GM12878 (cell line): ENCODE data around the gene TOR1A. TPM values are rescaled to one million over a fixed set of nuclear protein-coding genes. Genes with fewer than 3 reads are reported as not detected.
A peak's percentile ranks its signal among the peaks of the same experiment; 100 is the strongest.

Experiments used
- ATAC-seq: fragments of 200-7000 bp; cut with Tn5 transposase; 3 replicates; pipeline ENCODE4 v1.9.1; 2020; ENCODE audit warnings: mild to moderate bottlenecking, moderate library complexity
- BruUV-seq: library from RNA; stranded (reverse); fragments of 400-500 nt; replicated peaks from 2 replicates; lab custom pipeline; 2021; lab: Mats Ljungman, UMichigan
- CTCF ChIA-PET: fragments of 300-600 bp; sonication (Branson Sonifier 250); formaldehyde crosslinking; extraction: SDS; loops from one replicate; lab custom pipeline; 2021; ENCODE audit warnings: inconsistent platforms; lab: Yijun Ruan, JAX
- POLR2A ChIA-PET: fragments of 350-600 bp; formaldehyde crosslinking; extraction: SDS; loops from one replicate; lab custom pipeline; 2021; ENCODE audit warnings: inconsistent platforms; lab: Charles Lee
- RAD21 ChIA-PET: fragments of 300-600 bp; sonication (Branson Sonifier 250); formaldehyde crosslinking; loops from one replicate; lab custom pipeline; 2023; ENCODE audit warnings: antibody characterized with exemption; ENCODE audit not compliant: unreplicated experiment; lab: Charles Lee
- SMC1A ChIA-PET: fragments of 300-600 bp; sonication (Branson Sonifier 250); formaldehyde crosslinking; loops from one replicate; lab custom pipeline; 2023; ENCODE audit not compliant: unreplicated experiment, uncharacterized antibody; lab: Charles Lee
- DNase-seq: peaks from one replicate; pipeline ENCODE4 v3.0.0-alpha.2; 2011; ENCODE audit warnings: low read depth, low spot score
- FAIRE-seq: peaks from 3 replicates; lab custom pipeline; 2011; peaks lifted over from hg19 to GRCh38; lab: Jason Lieb, UNC
- H2AFZ ChIP-seq: 2 replicates; pipeline ENCODE4 v1.6.0; 2011; ENCODE audit warnings: low read depth, low read length, control low read depth; ENCODE audit not compliant: control insufficient read depth
- H3K27ac ChIP-seq: 2 replicates; pipeline ENCODE4 v1.5.1; 2011; ENCODE audit warnings: control low read depth; ENCODE audit not compliant: control insufficient read depth, insufficient read depth
- H3K27me3 ChIP-seq, 2 experiments: replicated peaks in 1 of 2; 2 replicates each; pipeline versions ENCODE4 v1.6.0 to v1.6.1; 2011; ENCODE audit warnings: low read length in 1 of 2; ENCODE audit not compliant: control insufficient read depth in 2 of 2, insufficient read depth in 2 of 2
- H3K36me3 ChIP-seq, 2 experiments: 2 replicates each; pipeline ENCODE4 v1.5.1; 2011; ENCODE audit warnings: low read length in 1 of 2; ENCODE audit not compliant: control insufficient read depth in 2 of 2, insufficient read depth in 2 of 2
- H3K4me1 ChIP-seq: 2 replicates; pipeline ENCODE4 v1.6.1; 2011; ENCODE audit warnings: mild to moderate bottlenecking, low read length, moderate library complexity, mixed read lengths; ENCODE audit not compliant: control insufficient read depth, insufficient read depth
- H3K4me2 ChIP-seq: 2 replicates; pipeline ENCODE4 v1.6.0; 2011; ENCODE audit warnings: control low read depth; ENCODE audit not compliant: control insufficient read depth, insufficient read depth
- H3K4me3 ChIP-seq: fragments of 200-600 bp; sonication (generic); 2 replicates; pipeline ENCODE4 v1.5.1; 2016
- H3K79me2 ChIP-seq: 2 replicates; pipeline ENCODE4 v1.6.0; 2011; ENCODE audit warnings: low read length; ENCODE audit not compliant: control insufficient read depth, insufficient read depth
- H3K9ac ChIP-seq: 2 replicates; pipeline ENCODE4 v1.8.0; 2011; ENCODE audit warnings: low read length, control low read depth, mixed read lengths; ENCODE audit not compliant: control insufficient read depth, insufficient read depth
- H3K9me3 ChIP-seq: replicated peaks from 3 replicates; pipeline ENCODE4 v1.5.1; 2011; ENCODE audit warnings: mild to moderate bottlenecking, low read length; ENCODE audit not compliant: control insufficient read depth, insufficient read depth
- H4K20me1 ChIP-seq: 2 replicates; pipeline ENCODE4 v1.6.0; 2011; ENCODE audit not compliant: control insufficient read depth, insufficient read depth
- CTCF ChIP-seq, 3 experiments: IDR thresholded peaks in 2 of 3; conservative IDR thresholded peaks in 1 of 3; 2 replicates each; pipeline ENCODE4 v1.5.1; 2011; ENCODE audit warnings: low read depth in 3 of 3, low read length in 3 of 3, mild to moderate bottlenecking in 3 of 3, control low read depth in 2 of 3, moderate library complexity in 2 of 3, inconsistent platforms in 1 of 3, mixed read lengths in 1 of 3; ENCODE audit not compliant: control insufficient read depth in 2 of 3, insufficient read depth in 1 of 3; ENCODE audit errors: extremely low read depth in 1 of 3
- MEF2B ChIP-seq: fragments of 450-650 bp; IDR thresholded peaks from 2 replicates; pipeline ENCODE4 v1.6.1; 2018; ENCODE audit warnings: mild to moderate bottlenecking, moderate library complexity; ENCODE audit not compliant: partially characterized antibody, poor library complexity, severe bottlenecking
- RAD21 ChIP-seq: IDR thresholded peaks from 2 replicates; pipeline ENCODE4 v1.6.1; 2011; ENCODE audit warnings: mild to moderate bottlenecking, low read depth, low read length, moderate library complexity; ENCODE audit not compliant: insufficient read depth
- SMC3 ChIP-seq: IDR thresholded peaks from 2 replicates; pipeline ENCODE4 v1.6.1; 2011; ENCODE audit warnings: low read length, improper control_type of control experiment, borderline replicate concordance
- SRF ChIP-seq, 2 experiments: IDR thresholded peaks; 2 replicates each; pipeline ENCODE4 v1.6.1; 2011; ENCODE audit warnings: low read depth in 2 of 2, low read length in 2 of 2, mild to moderate bottlenecking in 1 of 2, moderate library complexity in 1 of 2
- SUZ12 ChIP-seq: fragments of 200-600 bp; sonication (generic); IDR thresholded peaks from one replicate; pipeline ENCODE4 v1.6.1; 2018; ENCODE audit warnings: antibody characterized with exemption, mild to moderate bottlenecking; ENCODE audit not compliant: unreplicated experiment
- YY1 ChIP-seq: IDR thresholded peaks from 2 replicates; pipeline ENCODE4 v1.6.1; 2011; ENCODE audit warnings: low read depth, mild to moderate bottlenecking, low read length
- ZNF217 ChIP-seq: fragments of 450-650 bp; IDR thresholded peaks from 2 replicates; pipeline ENCODE4 v1.6.1; 2017; ENCODE audit warnings: antibody characterized with exemption, mild to moderate bottlenecking
- WGBS: methylation state at CpG from one replicate; pipeline ENCODE4 v1.1.6; 2016; ENCODE audit warnings: low lambda C conversion rate; ENCODE audit not compliant: insufficient replicate concordance, insufficient coverage; ENCODE audit errors: missing lambda C conversion rate; 5-methylcytosine and 5-hydroxymethylcytosine counted together
- in situ Hi-C: fragments of 300-500 bp; cut with MboI; formaldehyde crosslinking; loops from 9 replicates; pipeline ENCODE4 v1.14.3; 2018; ENCODE audit warnings: mixed read lengths
- intact Hi-C: fragments of 100-400 bp; cut with micrococcal nuclease; formaldehyde crosslinking; loops from one replicate; pipeline ENCODE4 v1.14.2; 2022; ENCODE audit not compliant: unreplicated experiment
- polyA plus RNA-seq, 11 experiments: library from polyadenylated mRNA; depleted of rRNA in 4 of 11; unstranded in 6 of 11; stranded (reverse) in 5 of 11; fragments of >200 nt; fragmentation: Nextera tagmentation in 4 of 11; fragmentation: Illumina TruSeq in 1 of 11; extraction: Ambion mirVana in 4 of 11; extraction: Trizol in 1 of 11; gene quantifications; 1 replicate in 1 of 11; 2 replicates in 10 of 11; pipeline versions ENCODE4 v1.2.1 to v1.2.3, GENCODE V29; 2011 to 2016; ENCODE audit warnings: inconsistent platforms in 2 of 11, missing spikeins in 2 of 11, low read depth in 1 of 11
- total RNA-seq, 4 experiments: library from RNA; depleted of rRNA in 3 of 4; stranded (reverse); fragments of >200 nt in 3 of 4; fragmentation: Illumina TruSeq in 1 of 4; extraction: Trizol in 1 of 4; gene quantifications; 2 replicates each; pipeline versions ENCODE4 v1.2.1 to v1.2.3, GENCODE V29; 2013 to 2021

The TOR1A gene
- total and polyA plus RNA-seq, 10 of the 15 experiments (the other 5 are each of a cell fraction or from before 2014, with no cell fraction given): 3.2 to 60.8 (median 38.6) TPM

GRCh38 chr9:129783516-129784361 lies 40.2 kb downstream of the TOR1A start:
- no peaks in the 10 kb centered on the region; the same call in 2 of the 3 replicates for H3K9me3 ChIP-seq
- H3K27ac ChIP-seq: no peak overlapping the region
- H3K9ac ChIP-seq: no peak overlapping the region
- peak; percentile 16 for DNase-seq
- no peak overlapping the region for H2AFZ ChIP-seq
- no peaks in the 10 kb centered on the region; a peak in 1 of 4 replicates for H3K27me3 ChIP-seq
- RAD21 ChIA-PET: interaction anchor here (0.9 to 4.0 kb wide), 5 partner anchors 18 to 140 kb away, joined by 3 to 19 read pairs (median 4); no protein-coding TSS in a partner anchor
- POLR2A ChIA-PET: no interaction called here
- no TSS peak for BruUV-seq
- in situ Hi-C loops (loop anchor here (5.0 kb wide), 3 partner anchors 46 to 651 kb away; no protein-coding TSS in a partner anchor), intact Hi-C loops (loop anchor here (1.0 to 5.0 kb wide), 3 partner anchors 46 to 646 kb away; partner anchors contain the start of gene ASB6)
- no peaks in the 10 kb centered on the region for H4K20me1 ChIP-seq
- peak; percentile 95 for FAIRE-seq
- 33% methylated on average over 13 of the region's 14 CpGs for WGBS
- peak; percentile 99 for ATAC-seq
- CTCF ChIA-PET: interaction anchor here (0.6 to 4.8 kb wide), 14 partner anchors 10 to 653 kb away, joined by 3 to 37 read pairs (median 5); partner anchors contain the start of genes ASB6 and NTMT1
- peak; percentile 86 for TF ChIP-seq SMC3
- TF ChIP-seq RAD21: peak; percentile 97
- TF ChIP-seq CTCF (IDR thresholded peaks at IDR 0.05 in 2 of 3, conservative IDR thresholded peaks at IDR 0.05 in 1 of 3; ENCODE audit: control insufficient read depth in 2 of 3, extremely low read depth in 1 of 3, insufficient read depth in 1 of 3, low read depth in 3 of 3, low read length in 3 of 3): peak; percentile 88 to 94 (median 89)
- no peak for TF ChIP-seq ZNF217
- TF ChIP-seq YY1: peak; percentile 58
- no peak for TF ChIP-seq MEF2B
- no peak for TF ChIP-seq SUZ12
- no peak for TF ChIP-seq SRF (IDR thresholded peaks at IDR 0.05; ENCODE audit: low read depth in 2 of 2, low read length in 2 of 2)
- H3K36me3 ChIP-seq: no peaks in the 10 kb centered on the region
- SMC1A ChIA-PET: interaction anchor here (0.6 to 1.3 kb wide), 4 partner anchors 18 to 592 kb away, joined by 3 to 10 read pairs (median 4); no protein-coding TSS in a partner anchor
- H3K4me2 ChIP-seq: no peak overlapping the region
- no peak overlapping the region for H3K4me3 ChIP-seq
- no peaks in the 10 kb centered on the region for H3K79me2 ChIP-seq
- H3K4me1 ChIP-seq: no peaks in the 10 kb centered on the region
